Measurements from ENCODE around the gene ARNT2.

Gene ARNT2

DNA sequence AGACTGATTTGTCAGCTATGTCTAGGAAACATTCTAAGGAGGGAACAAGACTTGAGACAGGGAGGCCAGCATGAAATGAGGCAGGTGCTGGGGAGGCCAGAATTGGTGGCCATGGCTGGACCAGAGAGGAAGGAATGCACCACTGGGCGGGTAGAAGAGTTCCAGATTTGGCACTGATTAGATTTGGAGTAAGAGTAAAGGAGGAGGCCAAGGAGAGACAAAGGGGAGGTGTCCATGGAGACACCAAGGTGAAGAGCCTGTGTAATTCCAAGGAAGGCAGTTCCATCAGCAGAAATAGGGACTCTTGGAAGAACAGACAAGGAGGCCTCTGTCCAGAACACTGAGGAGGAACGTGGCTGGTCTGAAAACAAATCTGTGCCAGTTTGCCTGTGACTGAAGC, 1.8 kb downstream of the ARNT2 start:
- DNase-seq (ENCODE audit: low read depth in 2 of 2), result no peak

DNA sequence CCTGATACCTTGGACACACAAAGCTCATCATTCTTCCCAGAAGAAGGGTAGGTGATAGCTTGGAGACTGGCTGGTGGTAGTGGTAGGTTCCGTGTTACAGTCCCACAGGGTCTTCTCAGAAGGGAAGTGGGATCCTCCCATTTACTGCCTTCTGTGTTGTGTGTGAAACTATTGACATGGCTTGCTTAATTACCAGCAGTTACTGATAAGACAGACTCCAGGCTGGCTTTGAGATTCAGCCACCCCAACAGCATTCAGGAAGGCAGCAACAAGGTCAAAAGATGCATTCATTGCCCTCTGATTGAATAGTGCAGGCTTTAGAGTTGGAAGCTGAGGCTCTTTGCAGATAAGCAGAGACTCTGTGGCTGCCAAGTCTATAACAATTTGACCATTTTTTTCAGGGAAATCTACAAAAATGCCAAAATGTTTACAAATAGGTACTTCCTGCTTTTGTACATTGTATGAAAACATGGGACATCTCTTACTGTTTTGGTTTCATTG, 7.7 kb downstream of the ARNT2 start:
- no peak for DNase-seq (ENCODE audit: low read depth in 2 of 2)

DNA sequence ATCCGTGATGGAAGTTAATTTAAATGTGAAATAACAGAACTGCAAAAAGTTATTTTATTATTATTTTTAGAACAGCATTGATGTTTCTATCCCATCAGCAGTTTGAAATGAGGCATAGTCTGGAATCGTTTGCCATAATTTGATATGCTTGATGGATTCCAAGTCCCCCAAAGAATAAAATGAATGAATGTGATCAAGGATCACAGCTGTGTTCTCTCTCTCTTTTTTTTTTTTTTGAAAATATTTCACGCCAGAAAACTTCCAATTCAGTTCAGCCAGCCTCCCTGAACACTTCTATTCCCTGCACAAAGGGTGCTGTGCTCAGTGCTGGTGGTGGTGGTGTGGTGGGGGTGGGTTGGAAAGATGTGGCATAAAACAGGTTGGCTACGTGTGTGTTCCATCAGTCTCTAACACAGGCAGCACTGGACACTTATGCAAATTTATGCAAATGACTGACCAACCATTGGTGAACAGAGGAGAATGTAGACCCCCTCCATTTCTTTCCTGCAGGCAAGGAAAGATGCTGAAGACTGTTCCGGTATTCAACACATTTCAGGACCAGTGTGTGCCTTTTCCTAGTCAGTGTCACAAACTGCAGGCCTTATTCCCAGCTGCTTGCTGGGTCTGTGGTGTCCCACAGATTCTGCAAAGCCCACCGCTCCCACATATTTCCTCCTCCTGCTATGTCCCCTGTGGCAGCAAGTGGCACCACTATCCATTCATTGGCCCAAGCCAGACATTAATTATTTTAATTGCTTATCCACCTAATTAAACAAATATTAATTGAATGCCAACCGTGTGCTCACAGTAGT, 10.6 kb downstream of the ARNT2 start:
- DNase-seq (ENCODE audit: low read depth in 2 of 2), result no peak

DNA sequence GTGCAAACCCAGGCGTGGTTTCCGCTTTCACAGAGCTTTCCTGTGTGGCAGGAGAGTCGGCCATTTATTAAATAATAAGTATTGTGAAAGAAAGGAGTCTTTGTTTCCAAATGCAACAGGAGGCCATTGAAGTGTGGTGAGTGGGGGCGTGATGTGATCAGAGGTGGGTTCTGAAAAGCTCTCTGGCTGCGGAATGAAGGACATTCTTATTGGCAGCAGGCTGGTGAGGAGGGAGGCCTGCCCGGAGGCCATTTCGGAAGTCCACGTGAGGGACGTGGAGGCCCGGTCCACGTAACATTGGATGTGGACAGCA, 11.1 kb downstream of the ARNT2 start:
- no peak for DNase-seq (ENCODE audit: low read depth in 2 of 2)

DNA sequence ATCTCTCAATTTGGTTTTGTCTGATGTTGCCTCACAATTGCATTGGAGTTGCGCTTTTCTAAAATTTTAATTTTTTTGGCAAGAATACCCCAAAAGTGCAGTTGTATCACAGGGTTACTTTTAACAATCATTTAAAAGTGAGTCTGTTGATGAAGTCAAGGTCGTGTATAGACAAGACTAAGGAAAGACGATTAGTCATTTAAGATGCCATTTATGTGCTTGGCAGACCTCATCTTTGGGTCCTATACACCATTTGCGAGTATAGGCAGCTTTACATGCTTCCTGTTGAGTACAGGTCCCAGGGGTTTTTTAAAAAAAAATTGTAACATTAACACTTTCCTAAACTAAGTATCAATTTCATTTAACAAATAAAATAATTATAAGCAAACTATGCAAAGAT, 12.5 kb downstream of the ARNT2 start:
- no peak for DNase-seq (ENCODE audit: low read depth in 2 of 2)

DNA sequence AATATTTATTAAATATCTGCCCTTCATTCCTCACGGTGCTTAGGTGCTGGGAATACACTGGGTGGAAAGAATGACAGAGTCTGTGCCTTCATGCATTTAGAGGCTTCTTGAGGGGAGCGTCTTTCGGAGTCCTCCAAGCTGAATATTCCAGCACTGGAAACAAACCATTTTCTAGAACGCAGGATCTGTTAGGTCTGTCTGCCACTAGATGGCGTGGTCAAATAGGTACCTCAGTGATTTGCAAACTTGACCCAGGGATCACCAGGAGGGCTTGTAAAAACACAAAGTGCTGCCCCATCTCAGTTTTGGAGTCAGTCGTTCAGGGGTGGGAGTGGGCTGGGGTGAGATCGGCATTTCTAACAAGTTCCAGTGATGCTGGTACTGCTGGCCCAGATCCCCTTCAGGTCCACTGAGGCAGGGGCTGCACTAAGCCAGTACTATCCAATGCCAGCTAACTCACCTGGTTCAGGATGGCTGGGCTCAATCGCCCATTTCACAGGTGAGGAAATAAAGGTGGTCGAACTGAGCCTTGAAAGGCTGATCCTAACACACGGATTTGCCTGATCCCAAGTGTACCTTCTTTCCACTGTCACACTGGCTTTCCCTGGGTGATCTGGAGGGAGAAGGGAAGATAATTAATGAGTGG, 14.8 kb downstream of the ARNT2 start:
- DNase-seq (ENCODE audit: low read depth in 2 of 2), result no peak

DNA sequence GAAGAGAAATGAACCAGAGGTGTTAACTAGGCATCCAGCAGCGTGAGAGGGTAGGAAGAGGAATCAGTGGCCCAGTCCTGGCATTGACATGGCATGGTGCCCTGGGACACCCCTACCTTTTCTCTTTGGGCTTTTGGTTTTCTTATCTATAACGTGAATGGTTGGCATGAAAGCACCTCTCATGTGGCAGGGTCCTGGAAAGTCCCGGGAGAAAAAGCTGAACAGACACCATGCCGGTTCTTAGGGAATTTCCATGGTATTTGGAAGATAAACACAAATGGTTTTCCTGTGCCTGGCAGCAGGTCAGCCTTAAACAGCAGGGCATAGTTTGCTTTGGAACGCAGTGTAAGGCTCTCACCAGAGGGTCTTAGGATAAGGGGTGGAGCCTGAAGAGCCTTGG, 15.4 kb downstream of the ARNT2 start:
- no peak for DNase-seq (ENCODE audit: low read depth in 2 of 2)

DNA sequence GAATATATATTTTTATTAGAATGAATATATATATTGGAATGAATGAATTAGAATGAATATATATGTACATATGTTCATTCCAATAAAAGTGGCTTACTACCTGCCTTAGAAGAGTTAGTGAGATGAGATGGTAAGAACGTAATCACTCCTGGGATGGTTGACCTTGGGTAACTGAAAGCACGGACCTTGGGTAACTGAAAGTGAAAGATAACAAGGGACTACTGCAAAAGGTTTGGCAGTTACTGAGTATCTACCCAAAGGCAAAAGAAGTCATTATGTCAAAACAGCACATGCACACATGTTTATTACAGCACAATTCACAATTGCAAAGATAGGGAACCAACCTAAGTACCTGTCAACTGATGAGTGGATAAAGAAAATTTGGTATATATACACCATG, 16.5 kb downstream of the ARNT2 start:
- no peak for DNase-seq (ENCODE audit: low read depth in 2 of 2)

DNA sequence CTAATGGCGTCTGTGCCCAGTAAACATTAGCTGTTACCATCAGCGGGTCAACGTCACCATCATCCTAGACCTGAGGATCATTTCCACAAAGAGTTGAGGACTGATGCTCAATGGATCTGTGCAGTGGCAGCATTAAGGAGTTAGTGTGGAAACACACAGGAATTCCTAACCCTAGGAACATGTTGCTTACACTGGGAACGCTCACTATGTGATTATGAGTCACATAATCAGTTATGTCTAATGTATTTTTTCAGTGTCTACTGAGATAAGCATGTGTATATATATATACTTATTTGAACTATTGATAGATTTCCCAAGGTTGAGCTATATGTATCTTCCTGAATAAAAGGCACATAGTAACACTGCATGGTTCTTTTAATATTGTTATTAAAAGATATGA, 19.0 kb downstream of the ARNT2 start:
- no peak for DNase-seq (ENCODE audit: low read depth in 2 of 2)

DNA sequence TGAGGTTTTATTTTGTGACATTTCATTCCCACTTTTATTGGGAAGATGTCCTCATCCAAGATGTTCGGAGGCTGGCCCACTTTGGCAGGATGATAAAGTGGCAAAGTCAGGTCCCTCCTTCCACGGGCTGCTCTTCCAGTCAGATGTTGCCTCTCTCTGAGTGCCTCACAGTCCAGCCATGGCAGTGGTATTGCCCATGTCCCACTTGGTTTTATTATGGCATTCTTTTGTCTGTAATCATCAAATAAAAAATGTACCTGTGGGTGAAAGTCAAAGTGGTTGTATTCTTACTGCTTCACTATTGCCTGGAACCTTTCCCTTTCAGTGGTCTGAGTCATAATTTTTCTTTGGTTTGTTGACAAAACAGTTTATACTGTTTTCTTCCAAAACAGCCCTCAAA, 20.2 kb downstream of the ARNT2 start:
- DNase-seq (ENCODE audit: low read depth in 2 of 2), result no peak

DNA sequence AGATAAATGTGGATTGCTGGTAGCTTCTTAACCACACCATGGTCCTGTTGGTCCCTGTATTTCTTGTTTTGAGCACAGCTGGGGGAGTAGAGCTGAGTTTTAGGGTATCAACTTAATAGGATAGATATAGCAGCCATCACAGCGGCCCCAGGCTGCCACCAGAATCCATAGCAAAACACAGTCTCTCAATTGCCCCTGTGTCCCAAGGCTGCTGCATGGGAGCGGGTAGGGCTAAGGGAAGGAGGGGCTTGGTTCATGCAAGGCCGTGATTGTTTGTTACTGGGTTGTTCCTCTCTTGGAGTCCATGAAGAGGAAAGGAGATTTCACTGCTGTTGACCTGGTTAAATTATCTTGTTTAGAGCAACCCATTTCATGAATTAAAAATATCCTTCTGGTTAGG, 22.1 kb downstream of the ARNT2 start:
- DNase-seq (ENCODE audit: low read depth in 2 of 2), result no peak

DNA sequence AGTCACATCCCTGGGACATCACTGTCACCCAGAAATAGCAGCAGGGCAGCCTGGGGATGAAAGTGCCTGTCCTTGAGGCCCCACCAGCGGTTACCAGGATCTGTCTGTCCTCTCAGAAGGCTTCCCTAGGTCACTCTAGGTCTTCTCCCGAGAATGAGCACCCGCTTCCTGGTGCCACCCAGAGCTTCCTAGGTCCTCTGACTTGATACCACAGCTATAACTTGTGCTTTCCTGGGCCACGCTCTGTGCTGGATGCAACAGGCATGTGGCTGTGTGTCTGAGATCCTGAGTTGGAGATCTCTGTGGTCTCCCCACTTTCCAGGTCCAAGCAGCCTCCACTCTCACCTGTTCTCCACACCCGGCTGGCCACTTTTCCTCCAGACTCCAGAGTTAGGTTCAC, 25.8 kb downstream of the ARNT2 start:
- no peak for DNase-seq (ENCODE audit: low read depth in 2 of 2)

DNA sequence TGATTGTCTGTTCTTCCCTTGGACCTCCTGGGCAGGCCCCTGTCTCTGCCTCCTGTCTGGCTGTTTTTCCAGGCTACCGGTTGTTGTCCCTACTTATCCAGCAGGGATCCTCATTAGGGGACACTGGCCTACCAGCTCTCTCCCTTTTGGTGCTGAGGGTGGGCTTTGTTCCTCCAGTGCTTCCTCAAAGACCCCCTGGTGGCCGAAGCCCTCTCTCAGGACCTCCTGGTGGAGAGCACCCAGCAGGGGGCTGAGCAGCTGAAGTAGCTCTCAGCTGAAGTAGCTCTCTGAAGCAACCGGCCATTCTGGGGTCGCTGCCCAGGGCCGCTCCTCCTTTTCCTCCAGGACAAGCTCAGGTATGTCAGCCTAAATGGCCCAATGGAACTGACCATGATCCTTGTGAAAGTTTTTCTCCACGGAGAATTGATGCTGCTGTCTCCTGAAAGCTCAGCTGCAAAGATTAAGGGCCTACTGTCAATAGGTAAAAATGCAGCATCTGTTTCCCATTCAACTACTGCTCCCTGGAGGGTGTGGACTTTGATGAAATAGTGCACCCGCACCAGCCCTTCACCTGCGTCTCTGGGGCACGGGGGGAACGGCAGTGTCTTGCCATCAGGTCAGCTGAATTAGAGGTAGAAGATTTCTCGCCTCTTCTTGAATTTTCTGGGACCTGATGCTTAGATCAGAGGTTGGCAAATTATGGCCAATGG, 27.6 kb downstream of the ARNT2 start:
- DNase-seq (ENCODE audit: low read depth in 2 of 2), result no peak

DNA sequence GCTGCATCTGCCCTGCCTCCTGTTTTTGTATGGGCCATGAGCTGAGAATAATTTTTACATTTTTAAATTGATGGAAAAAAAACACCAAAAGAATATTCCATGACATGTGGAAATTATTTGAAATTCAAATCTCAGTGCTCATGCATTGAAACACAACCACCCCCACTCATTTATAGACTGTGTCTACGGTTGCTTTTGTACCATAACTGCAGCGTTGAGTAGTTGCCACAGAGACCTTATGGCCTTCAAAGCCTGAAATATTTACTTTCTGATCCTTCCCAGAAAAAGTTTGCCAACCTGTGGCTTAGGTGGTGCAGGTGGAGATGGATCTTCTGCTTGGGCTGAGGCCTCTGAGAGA, 28.1 kb downstream of the ARNT2 start:
- no peak for DNase-seq (ENCODE audit: low read depth in 2 of 2)

DNA sequence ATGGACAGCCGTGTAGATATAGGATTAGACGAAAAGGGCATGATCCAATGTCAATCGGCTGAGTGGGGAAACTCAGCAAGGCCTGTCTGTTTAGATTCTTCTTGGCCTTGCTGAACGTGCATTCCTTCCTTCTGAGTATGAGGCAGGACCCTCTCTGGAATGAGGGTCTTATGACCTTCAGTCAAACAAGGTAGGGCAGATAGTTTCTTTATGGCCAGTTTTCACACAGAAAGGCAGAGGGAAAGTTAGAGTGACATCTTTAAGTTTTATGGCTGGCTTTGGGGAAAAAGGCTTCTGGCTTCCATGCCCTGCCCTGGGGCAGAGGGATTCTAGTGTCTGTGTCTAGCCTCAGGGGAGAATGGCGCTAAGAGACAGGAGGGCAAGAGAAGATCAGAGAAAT, 29.7 kb downstream of the ARNT2 start:
- DNase-seq (ENCODE audit: low read depth in 2 of 2), result no peak

DNA sequence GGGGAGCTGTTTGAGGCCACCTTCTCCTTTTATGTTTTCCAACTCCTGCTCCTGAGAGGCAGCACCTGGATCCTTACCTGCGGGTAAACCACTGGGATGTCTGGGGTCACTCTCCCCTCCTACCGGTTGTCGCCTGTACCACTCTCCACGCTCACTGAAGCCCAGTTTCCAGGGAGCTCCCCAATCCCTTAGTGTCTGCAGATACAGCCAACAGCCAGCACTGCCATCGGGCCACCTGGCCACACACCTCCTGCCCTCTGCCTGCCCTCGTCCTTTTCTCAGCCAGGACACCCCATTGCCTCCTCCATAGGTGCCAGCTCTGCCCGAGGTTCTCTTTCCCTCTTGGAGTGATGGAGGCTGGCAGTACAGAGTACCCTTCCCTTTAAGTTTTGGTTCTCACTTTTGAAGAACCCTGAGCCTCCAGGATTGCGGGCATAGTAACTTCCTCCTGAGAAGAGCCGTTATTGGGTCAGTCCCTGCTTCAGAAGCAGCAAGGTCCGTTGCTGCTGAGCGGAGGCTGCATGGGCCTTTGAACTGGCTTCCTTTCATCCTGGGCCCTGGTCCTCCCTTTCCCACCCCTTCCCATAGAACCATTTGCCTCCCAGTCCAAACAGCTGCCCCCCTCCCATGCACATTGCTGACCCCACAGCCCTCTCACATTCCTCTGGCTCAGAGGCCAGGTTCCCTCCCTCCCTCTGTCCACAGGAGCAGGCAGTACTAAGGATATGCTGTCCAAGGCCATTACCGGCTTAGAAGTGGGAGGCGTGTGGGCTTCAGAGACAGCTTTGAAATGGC, 30.9 kb downstream of the ARNT2 start:
- no peak for DNase-seq (ENCODE audit: low read depth in 2 of 2)

DNA sequence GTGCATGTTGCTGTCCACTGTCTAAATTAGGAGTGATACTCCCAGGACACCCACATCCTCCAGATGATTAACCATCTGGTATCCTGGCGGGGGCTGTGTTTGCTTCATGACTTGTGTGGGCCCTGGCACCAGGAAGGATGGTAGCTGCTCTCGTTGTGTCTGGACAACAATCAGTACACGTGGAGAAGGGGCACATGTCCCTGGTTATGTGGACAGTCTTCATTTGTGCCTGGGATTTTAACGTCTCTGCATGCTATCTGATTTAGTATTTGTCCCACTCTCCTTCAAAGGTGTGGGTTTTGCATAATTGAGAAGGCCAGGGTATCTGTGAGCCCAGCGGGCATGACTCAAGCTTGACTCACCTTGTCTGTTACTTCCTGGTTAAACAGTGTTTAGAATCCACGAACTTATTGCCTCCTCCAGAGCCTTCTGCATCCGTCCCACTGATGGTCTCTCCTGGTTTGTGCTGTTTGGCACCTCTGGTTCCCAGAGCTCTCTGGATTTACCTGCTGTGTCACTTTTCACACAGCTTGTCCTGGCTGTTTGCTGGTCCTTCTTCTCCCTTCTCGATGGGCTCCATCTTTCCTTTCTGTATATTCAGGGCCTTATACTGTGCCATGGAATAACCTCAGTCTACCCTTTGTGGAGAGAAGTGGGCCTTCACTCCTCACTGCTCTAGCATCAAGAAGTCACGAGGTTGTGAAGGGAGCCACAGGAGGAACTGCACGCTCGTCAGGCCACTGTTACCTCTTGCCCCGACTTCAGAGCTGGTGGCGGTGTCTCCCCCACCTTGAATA, 32.5 kb downstream of the ARNT2 start:
- DNase-seq (ENCODE audit: low read depth in 2 of 2), result no peak

DNA sequence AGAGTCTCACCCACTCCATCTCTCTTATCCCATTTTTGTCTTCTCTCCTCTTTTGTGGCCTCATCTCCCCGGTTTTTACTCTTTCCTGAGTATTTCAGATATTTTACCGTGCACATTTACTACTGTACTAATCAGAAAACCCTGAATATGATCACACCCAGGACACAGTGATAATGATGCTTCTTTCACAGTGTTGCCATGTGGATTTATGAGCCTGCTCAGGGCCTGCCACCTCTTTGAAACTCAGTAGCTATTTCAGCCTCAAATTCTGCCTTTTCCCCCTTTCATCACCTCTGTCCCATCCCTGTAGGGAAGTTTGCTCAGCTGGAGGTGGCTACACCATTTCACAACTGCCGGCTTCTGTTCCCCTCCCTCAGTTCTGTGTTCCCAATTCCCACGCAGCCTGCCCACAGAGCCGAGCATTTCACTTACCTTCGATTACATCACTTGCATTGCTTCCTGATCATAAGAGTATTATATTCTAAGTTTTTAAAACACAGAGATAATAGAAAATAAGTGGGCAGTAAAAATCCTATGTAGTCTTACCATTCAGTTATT, 33.2 kb downstream of the ARNT2 start:
- no peak for DNase-seq (ENCODE audit: low read depth in 2 of 2)

DNA sequence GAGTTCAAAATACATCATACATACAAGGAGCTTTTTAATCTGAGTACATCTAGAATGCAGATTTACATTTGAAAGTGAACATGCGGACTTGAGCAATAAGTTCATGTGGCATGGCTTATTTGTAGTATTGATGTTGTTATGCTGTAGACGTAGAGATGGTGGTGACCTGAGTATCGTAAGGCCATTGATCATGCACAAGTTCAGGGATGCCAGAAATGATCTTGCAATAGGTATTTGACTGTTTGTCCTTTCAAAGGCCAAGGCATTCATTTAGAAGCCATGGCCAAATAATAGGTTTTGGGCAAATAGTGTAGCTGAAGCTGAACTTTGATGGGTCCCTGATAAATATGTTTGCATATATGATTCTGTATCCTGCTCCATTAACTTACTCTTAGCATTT, 35.0 kb downstream of the ARNT2 start:
- no peak for DNase-seq (ENCODE audit: low read depth in 2 of 2)

DNA sequence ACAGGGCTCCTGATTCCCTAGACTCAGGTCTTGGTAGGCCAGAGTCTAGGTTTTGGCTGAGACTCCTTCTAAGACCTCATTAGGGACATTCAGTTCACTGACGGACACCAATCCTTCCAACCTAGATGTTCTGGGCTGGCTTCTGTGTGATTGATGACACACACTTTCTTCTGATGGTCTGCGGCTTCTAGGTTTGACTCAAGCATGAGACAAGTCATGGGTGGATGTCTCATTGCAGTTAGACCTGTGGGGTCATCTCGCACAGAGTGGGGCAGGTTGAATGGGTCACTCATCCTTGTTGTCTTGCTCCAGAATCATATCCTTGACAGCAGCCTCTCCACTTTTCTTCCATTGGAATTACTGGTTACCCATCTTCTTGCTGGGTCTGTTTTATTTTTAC, 35.8 kb downstream of the ARNT2 start:
- no peak for DNase-seq (ENCODE audit: low read depth in 2 of 2)

DNA sequence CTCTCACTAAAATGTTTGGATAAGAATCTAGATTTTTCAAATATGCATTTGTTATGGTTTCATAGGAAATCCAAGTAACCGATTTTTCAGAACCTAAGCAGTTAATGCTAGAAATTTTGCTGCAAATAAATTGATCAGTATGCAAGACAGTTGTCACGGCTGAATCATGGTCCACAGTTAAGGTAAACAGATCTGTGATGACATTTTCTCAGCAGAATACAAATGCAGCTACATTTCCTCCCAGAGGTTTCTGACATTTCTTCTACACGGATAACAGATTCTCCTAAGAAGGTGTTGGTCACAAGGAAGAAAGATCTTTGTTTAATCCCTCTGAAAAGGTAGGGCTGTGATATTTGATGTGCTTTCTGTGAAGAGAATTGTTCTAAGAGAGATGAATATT, 36.9 kb downstream of the ARNT2 start:
- no peak for DNase-seq (ENCODE audit: low read depth in 2 of 2)
